GM18502 (cell line): ENCODE results near the gene GINS1.
"Not testable (repeated sequence)": the region's sequence is repeated elsewhere in the genome, so short reads cannot be mapped to it uniquely, and the experiment has no call there.

Experiments used
- ATAC-seq: cut with Tn5 transposase; IDR thresholded peaks from one replicate; pipeline ENCODE4 v1.9.1; 2021; ENCODE audit warnings: mild to moderate bottlenecking; ENCODE audit not compliant: unreplicated experiment, poor library complexity

GINS1 gene

GRCh38 chr20:25471020-25471419 is 63.5 kb downstream of the GINS1 start:
- no peak for ATAC-seq

- ATAC-seq: not testable (repeated sequence)
These were observed 65.8 kb downstream of the GINS1 start for GRCh38 chr20:25473297-25473696.

GRCh38 chr20:25476106-25477013 is 68.9 kb downstream of the GINS1 start:
- no peak for ATAC-seq

GRCh38 chr20:25477014-25477882 is 69.8 kb downstream of the GINS1 start:
- no peak for ATAC-seq

GRCh38 chr20:25478889-25479568 is 71.6 kb downstream of the GINS1 start:
- ATAC-seq: no peak

- ATAC-seq: no peak
These were observed 72.2 kb downstream of the GINS1 start for GRCh38 chr20:25479638-25480037.

GRCh38 chr20:25480156-25480555 is 72.7 kb downstream of the GINS1 start:
- ATAC-seq: no peak

GRCh38 chr20:25480797-25481196 is 73.3 kb downstream of the GINS1 start:
- ATAC-seq: no peak

GRCh38 chr20:25481235-25481917 is 73.9 kb downstream of the GINS1 start:
- no peak for ATAC-seq

- ATAC-seq: no peak
These were observed 74.4 kb downstream of the GINS1 start for GRCh38 chr20:25481918-25482253.

GRCh38 chr20:25483431-25484132 is 76.1 kb downstream of the GINS1 start:
- ATAC-seq: no peak

- no peak for ATAC-seq
These were observed 76.9 kb downstream of the GINS1 start for GRCh38 chr20:25484224-25484846.

GRCh38 chr20:25484911-25485511 is 77.5 kb downstream of the GINS1 start:
- ATAC-seq: no peak

GRCh38 chr20:25485872-25486271 is 78.4 kb downstream of the GINS1 start:
- no peak for ATAC-seq

- ATAC-seq: no peak
These were observed 78.9 kb downstream of the GINS1 start for GRCh38 chr20:25486377-25486776.

- no peak for ATAC-seq
These were observed 79.8 kb downstream of the GINS1 start for GRCh38 chr20:25487306-25487705.

GRCh38 chr20:25487975-25488374 is 80.5 kb downstream of the GINS1 start:
- ATAC-seq: no peak

- ATAC-seq: no peak
These were observed 81.9 kb downstream of the GINS1 start for GRCh38 chr20:25489221-25489871.
